BLaER1 (cell line): ENCODE results near the gene NPR2.

Source experiments
- H3K27ac ChIP-seq: shearing (Covaris generic); formaldehyde crosslinking; 2 replicates; pipeline ENCODE4 v1.8.1; 2022
- H3K27me3 ChIP-seq: shearing (Covaris generic); formaldehyde crosslinking; 2 replicates; pipeline ENCODE4 v1.8.1; 2022
- H3K36me3 ChIP-seq: shearing (Covaris generic); formaldehyde crosslinking; 2 replicates; pipeline ENCODE4 v1.8.1; 2022
- H3K4me1 ChIP-seq: shearing (Covaris generic); formaldehyde crosslinking; 2 replicates; pipeline ENCODE4 v1.8.1; 2022
- H3K4me2 ChIP-seq: shearing (Covaris generic); formaldehyde crosslinking; 2 replicates; pipeline ENCODE4 v1.8.1; 2022
- H3K4me3 ChIP-seq: shearing (Covaris generic); formaldehyde crosslinking; 2 replicates; pipeline ENCODE4 v1.8.1; 2022
- H3K9ac ChIP-seq: shearing (Covaris generic); formaldehyde crosslinking; 2 replicates; pipeline ENCODE4 v1.8.1; 2022
- H3K9me3 ChIP-seq: shearing (Covaris generic); formaldehyde crosslinking; 2 replicates; pipeline ENCODE4 v1.8.1; 2022
- H4K20me1 ChIP-seq: shearing (Covaris generic); formaldehyde crosslinking; 2 replicates; pipeline ENCODE4 v1.8.1; 2022
- Cebpa-rat ChIP-seq: shearing (Covaris generic); IDR thresholded peaks from 2 replicates; pipeline ENCODE4 v1.8.1; 2022

NPR2 gene

DNA sequence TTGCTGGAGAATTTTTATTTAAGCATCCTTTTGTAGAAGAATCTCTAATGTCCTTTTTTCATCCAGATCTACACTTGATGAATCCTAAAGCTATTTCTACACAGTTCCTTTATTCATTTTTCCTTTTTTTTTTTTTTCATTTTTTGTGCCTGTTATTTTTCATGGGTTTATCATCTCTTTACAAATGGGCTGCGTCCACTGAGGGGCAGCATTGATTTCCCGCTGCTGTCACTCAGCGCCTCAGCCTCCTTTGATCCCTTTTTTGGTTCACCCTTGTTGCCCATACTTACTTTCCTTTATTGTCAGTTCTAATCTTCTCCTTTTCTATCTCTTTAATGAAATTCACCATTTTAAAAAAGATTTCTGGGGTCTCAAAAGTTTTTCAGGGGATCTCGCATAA, 31.6 kb upstream of the NPR2 start:
- Histone ChIP-seq H3K27ac (no peak overlapping the region), H3K4me3 (no peak overlapping the region), H3K27me3 (no peaks in the 10 kb centered on the region), H3K4me1 (peaks cover 71% of the 10 kb centered on the region), H3K9ac (no peak overlapping the region), H3K9me3 (no peaks in the 10 kb centered on the region), H3K36me3 (no peaks in the 10 kb centered on the region), H3K4me2 (peak overlapping the region; percentile 68; the same call in 1 of the 2 replicates), H4K20me1 (no peaks in the 10 kb centered on the region)
- TF ChIP-seq Cebpa-rat = no peak

DNA sequence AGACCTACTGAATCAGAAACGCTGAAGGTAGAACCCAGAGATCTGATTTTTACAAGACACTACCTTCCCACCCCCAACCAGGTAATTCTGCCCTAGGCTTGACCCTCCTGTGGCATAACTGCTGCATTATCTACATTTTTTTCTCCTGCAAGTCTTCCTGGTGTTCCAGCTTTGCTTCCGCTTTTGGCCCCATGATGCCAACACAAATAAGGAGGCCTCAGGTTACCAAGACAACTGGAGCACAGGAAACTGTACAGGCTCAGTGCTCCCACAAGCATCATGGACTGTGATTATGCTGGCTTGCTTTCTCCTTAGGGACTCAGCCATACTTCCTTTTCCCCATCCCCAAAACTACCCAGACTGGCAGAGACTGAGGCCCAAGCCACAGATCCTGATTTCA, 30.7 kb upstream of the NPR2 start:
- Histone ChIP-seq H3K27me3 (no peaks in the 10 kb centered on the region), H3K4me1 (peaks cover 64% of the 10 kb centered on the region), H3K4me2 (peak overlapping the region; percentile 68), H3K9me3 (peaks cover 3% of the 10 kb centered on the region; the same call in 1 of the 2 replicates), H3K4me3 (no peak overlapping the region), H4K20me1 (no peaks in the 10 kb centered on the region), H3K27ac (no peak overlapping the region), H3K9ac (no peak overlapping the region), H3K36me3 (no peaks in the 10 kb centered on the region)
- no peak for TF ChIP-seq Cebpa-rat

GRCh38 chr9:35763181-35763580, 28.2 kb upstream of the NPR2 start:
- Histone ChIP-seq H3K4me1 (peaks cover 38% of the 10 kb centered on the region), H3K27ac (no peak overlapping the region), H3K27me3 (no peaks in the 10 kb centered on the region), H3K4me3 (no peak overlapping the region), H3K9ac (no peak overlapping the region), H3K36me3 (no peaks in the 10 kb centered on the region), H4K20me1 (no peaks in the 10 kb centered on the region), H3K9me3 (peaks cover 3% of the 10 kb centered on the region; the same call in 1 of the 2 replicates), H3K4me2 (no peak overlapping the region)
- TF ChIP-seq Cebpa-rat = no peak

DNA sequence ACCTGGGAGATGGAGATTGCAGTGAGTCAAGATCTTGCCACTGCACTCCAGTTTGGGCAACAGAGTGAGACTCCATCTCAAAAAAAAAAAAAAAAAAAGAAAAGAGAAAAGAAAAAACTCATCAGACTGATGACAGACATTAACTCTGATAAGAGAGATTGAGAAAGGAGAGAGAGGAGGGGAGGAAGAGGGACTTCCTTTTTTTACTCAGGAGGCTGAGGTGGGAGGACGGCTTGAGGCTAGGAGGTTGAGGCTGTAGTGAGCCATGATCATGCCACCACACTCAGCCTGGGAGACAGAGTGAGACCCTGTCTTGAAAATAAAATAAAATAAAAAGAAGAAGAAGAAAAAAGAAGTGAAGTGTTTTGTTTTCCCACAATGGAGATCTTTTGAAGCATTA, 27.6 kb upstream of the NPR2 start:
- no peaks in the 10 kb centered on the region for H3K27me3 ChIP-seq
- no peak overlapping the region for H3K27ac ChIP-seq
- H3K4me1 ChIP-seq = peaks cover 32% of the 10 kb centered on the region
- H3K36me3 ChIP-seq = no peaks in the 10 kb centered on the region
- no peak for TF ChIP-seq Cebpa-rat
- no peak overlapping the region for H3K9ac ChIP-seq
- H4K20me1 ChIP-seq = no peaks in the 10 kb centered on the region
- H3K4me3 ChIP-seq = no peak overlapping the region
- H3K9me3 ChIP-seq = peaks cover 3% of the 10 kb centered on the region; the same call in 1 of the 2 replicates
- H3K4me2 ChIP-seq = no peak overlapping the region

- Histone ChIP-seq H3K36me3 (no peaks in the 10 kb centered on the region), H3K9me3 (peaks cover 3% of the 10 kb centered on the region; the same call in 1 of the 2 replicates), H3K27ac (no peak overlapping the region), H4K20me1 (no peaks in the 10 kb centered on the region), H3K9ac (no peak overlapping the region), H3K4me1 (0 out of 2 replicates have a peak, but pooled peaks cover under 1% of the 10 kb centered on the region), H3K27me3 (no peaks in the 10 kb centered on the region), H3K4me3 (no peak overlapping the region), H3K4me2 (no peak overlapping the region)
- TF ChIP-seq Cebpa-rat = no peak
These were observed 24.4 kb upstream of the NPR2 start for GRCh38 chr9:35766997-35767396.

DNA sequence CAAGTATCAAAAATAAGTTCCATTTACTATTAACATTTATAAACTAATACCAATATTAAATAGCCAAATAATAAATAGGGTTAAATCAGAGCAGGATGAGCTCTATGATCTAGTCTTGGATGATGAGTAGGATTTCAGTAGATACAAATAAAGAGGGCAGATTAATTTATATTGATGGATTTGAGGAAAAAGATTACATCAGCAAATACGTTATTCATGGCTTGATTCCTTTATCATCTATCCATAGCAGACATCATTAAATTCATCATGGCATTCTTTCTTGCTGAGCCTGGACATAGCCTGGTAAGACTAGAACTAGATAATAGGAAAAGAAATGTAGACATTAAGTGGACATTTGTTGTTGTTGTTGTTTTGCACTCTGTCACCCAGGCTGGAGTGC, 23.9 kb upstream of the NPR2 start:
- Histone ChIP-seq H4K20me1 (no peaks in the 10 kb centered on the region), H3K4me2 (no peak overlapping the region), H3K27me3 (no peaks in the 10 kb centered on the region), H3K9me3 (peaks cover 3% of the 10 kb centered on the region; the same call in 1 of the 2 replicates), H3K27ac (no peak overlapping the region), H3K9ac (no peak overlapping the region), H3K4me3 (no peak overlapping the region), H3K4me1 (no peaks in the 10 kb centered on the region), H3K36me3 (no peaks in the 10 kb centered on the region)
- TF ChIP-seq Cebpa-rat = no peak

- Histone ChIP-seq H3K36me3 (no peaks in the 10 kb centered on the region), H3K4me1 (no peaks in the 10 kb centered on the region), H3K27ac (no peak overlapping the region), H3K4me2 (no peak overlapping the region), H3K27me3 (no peaks in the 10 kb centered on the region), H3K9ac (no peak overlapping the region), H3K9me3 (peaks cover 3% of the 10 kb centered on the region; the same call in 1 of the 2 replicates), H3K4me3 (no peak overlapping the region), H4K20me1 (no peaks in the 10 kb centered on the region)
- TF ChIP-seq Cebpa-rat = no peak
These were observed 21.6 kb upstream of the NPR2 start for GRCh38 chr9:35769763-35770162.

- no peak for TF ChIP-seq Cebpa-rat
- H3K27me3 ChIP-seq = no peaks in the 10 kb centered on the region
- H3K27ac ChIP-seq = no peak overlapping the region
- peaks cover 12% of the 10 kb centered on the region for H3K4me1 ChIP-seq
- no peaks in the 10 kb centered on the region for H4K20me1 ChIP-seq
- no peak overlapping the region for H3K4me3 ChIP-seq
- no peaks in the 10 kb centered on the region for H3K36me3 ChIP-seq
- no peak overlapping the region for H3K9ac ChIP-seq
- no peaks in the 10 kb centered on the region for H3K9me3 ChIP-seq
- H3K4me2 ChIP-seq = no peak overlapping the region
These were observed 20.3 kb upstream of the NPR2 start for GRCh38 chr9:35771075-35771433.

DNA sequence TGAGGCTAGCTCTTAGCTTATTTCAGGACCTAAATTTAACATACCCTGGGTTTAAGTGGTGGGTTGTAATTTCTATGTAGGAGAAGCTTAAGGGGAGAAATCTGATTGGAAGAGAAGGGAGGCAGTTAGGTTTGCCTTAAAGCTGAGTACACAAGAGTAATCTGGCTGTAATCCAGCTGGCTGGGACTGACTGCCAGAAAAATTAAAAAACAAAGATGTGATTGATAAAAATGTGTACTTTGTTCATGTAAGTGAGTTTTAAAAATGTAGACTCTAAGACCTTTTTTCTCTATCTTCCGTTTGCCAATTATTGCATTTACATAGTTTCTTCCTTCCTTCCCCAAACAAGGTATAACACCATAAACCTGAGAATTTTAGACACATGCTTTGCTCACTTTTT, 19.9 kb upstream of the NPR2 start:
- H3K27me3 ChIP-seq = no peaks in the 10 kb centered on the region
- no peaks in the 10 kb centered on the region for H3K36me3 ChIP-seq
- no peaks in the 10 kb centered on the region for H3K9me3 ChIP-seq
- H3K4me1 ChIP-seq = peaks cover 17% of the 10 kb centered on the region
- no peak overlapping the region for H3K4me2 ChIP-seq
- no peak overlapping the region for H3K4me3 ChIP-seq
- H3K9ac ChIP-seq = no peak overlapping the region
- TF ChIP-seq Cebpa-rat = no peak
- no peaks in the 10 kb centered on the region for H4K20me1 ChIP-seq
- H3K27ac ChIP-seq = no peak overlapping the region

- H3K36me3 ChIP-seq = no peaks in the 10 kb centered on the region
- H3K9me3 ChIP-seq = no peaks in the 10 kb centered on the region
- H3K4me1 ChIP-seq = peaks cover 17% of the 10 kb centered on the region
- no peaks in the 10 kb centered on the region for H4K20me1 ChIP-seq
- no peaks in the 10 kb centered on the region for H3K27me3 ChIP-seq
- H3K9ac ChIP-seq = no peak overlapping the region
- H3K27ac ChIP-seq = no peak overlapping the region
- H3K4me3 ChIP-seq = no peak overlapping the region
- no peak for TF ChIP-seq Cebpa-rat
- H3K4me2 ChIP-seq = no peak overlapping the region
These were observed 19.4 kb upstream of the NPR2 start for GRCh38 chr9:35771943-35772342.
